Neural cell (in vitro differentiated cells): ENCODE data around the gene SUCLG2. TPM values are rescaled to one million over a fixed set of nuclear protein-coding genes. Genes with fewer than 3 reads are reported as not detected.

Experiments
- H2AFZ ChIP-seq: fragments of 200-600, 300-800 bp; sonication (generic), shearing (Covaris generic); 2 replicates; pipeline ENCODE4 v1.6.0; 2014; ENCODE audit warnings: low read depth, mild to moderate bottlenecking, antibody characterized with exemption, low read length, moderate library complexity
- H3F3A ChIP-seq: fragments of 200-600 bp; shearing (Covaris generic); 2 replicates; pipeline ENCODE4 v1.6.1; 2016; ENCODE audit warnings: mild to moderate bottlenecking, moderate library complexity, mixed read lengths, antibody characterized with exemption, low read length; ENCODE audit not compliant: insufficient read depth, poor library complexity, severe bottlenecking
- H3K27ac ChIP-seq: fragments of 200-600, 300-800 bp; sonication (generic), shearing (Covaris generic); 2 replicates; pipeline ENCODE4 v1.5.1; 2014; ENCODE audit warnings: mild to moderate bottlenecking, low read length, moderate library complexity
- H3K27me3 ChIP-seq: fragments of 300-800, 200-600 bp; sonication (generic), shearing (Covaris generic); 2 replicates; pipeline ENCODE4 v1.6.0; 2014; ENCODE audit warnings: mild to moderate bottlenecking, low read depth, low read length, moderate library complexity; ENCODE audit not compliant: insufficient read depth
- H3K36me3 ChIP-seq: fragments of 300-800, 200-600 bp; sonication (generic), shearing (Covaris generic); 2 replicates; pipeline ENCODE4 v1.5.1; 2014; ENCODE audit warnings: mild to moderate bottlenecking, antibody characterized with exemption, low read length, moderate library complexity; ENCODE audit not compliant: insufficient read depth
- H3K4me2 ChIP-seq: fragments of 300-800, 200-600 bp; sonication (generic), shearing (Covaris generic); 2 replicates; pipeline ENCODE4 v1.6.0; 2014; ENCODE audit warnings: mild to moderate bottlenecking, low read length
- H3K4me3 ChIP-seq: fragments of 300-800, 200-600 bp; sonication (generic), shearing (Covaris generic); 2 replicates; pipeline ENCODE4 v1.5.1; 2014; ENCODE audit warnings: mild to moderate bottlenecking, low read length, moderate library complexity
- H3K79me2 ChIP-seq: fragments of 200-600 bp; shearing (Covaris generic); replicated peaks from 2 replicates; pipeline ENCODE4 v1.6.0; 2014; ENCODE audit warnings: mild to moderate bottlenecking, low read length, moderate library complexity; ENCODE audit not compliant: insufficient read depth
- H3K9ac ChIP-seq: fragments of 300-800, 200-600 bp; sonication (generic), shearing (Covaris generic); 2 replicates; pipeline ENCODE4 v1.6.1; 2016; ENCODE audit warnings: mild to moderate bottlenecking, low read length, mixed read lengths
- H3K9me2 ChIP-seq: fragments of 200-600 bp; shearing (Covaris generic); 2 replicates; pipeline ENCODE4 v1.6.1; 2016; ENCODE audit warnings: mild to moderate bottlenecking, low read length, mixed read lengths; ENCODE audit not compliant: insufficient read depth
- H3K9me3 ChIP-seq: fragments of 200-600, 300-800 bp; sonication (generic), shearing (Covaris generic); 2 replicates; pipeline ENCODE4 v1.6.1; 2016; ENCODE audit warnings: mild to moderate bottlenecking, mixed run types, low read length, moderate library complexity, mixed read lengths
- H4K20me1 ChIP-seq: fragments of 200-600 bp; shearing (Covaris generic); 2 replicates; pipeline ENCODE4 v1.6.1; 2016; ENCODE audit warnings: mild to moderate bottlenecking, mixed run types; ENCODE audit not compliant: insufficient read depth
- EP300 ChIP-seq: fragments of 450-650 bp; conservative IDR thresholded peaks from 2 replicates; pipeline ENCODE4 v1.6.1; 2014; ENCODE audit warnings: antibody characterized with exemption, mild to moderate bottlenecking, moderate library complexity; ENCODE audit not compliant: poor library complexity, severe bottlenecking
- EZH2 ChIP-seq: fragments of 200-600, 300-800 bp; shearing (Covaris generic), sonication (generic); IDR thresholded peaks from 2 replicates; pipeline ENCODE4 v1.6.1; 2014; ENCODE audit warnings: antibody characterized with exemption, low read length, borderline replicate concordance, mild to moderate bottlenecking; ENCODE audit not compliant: insufficient read depth, poor library complexity, severe bottlenecking
- MXI1 ChIP-seq: fragments of 450-650 bp; conservative IDR thresholded peaks from 2 replicates; pipeline ENCODE4 v1.6.1; 2014; ENCODE audit warnings: antibody characterized with exemption, mild to moderate bottlenecking; ENCODE audit not compliant: poor library complexity, severe bottlenecking
- POLR2AphosphoS5 ChIP-seq: IDR thresholded peaks from 2 replicates; pipeline ENCODE4 v1.6.1; 2012
- RAD21 ChIP-seq: fragments of 450-650 bp; conservative IDR thresholded peaks from 2 replicates; pipeline ENCODE4 v1.6.1; 2014; ENCODE audit warnings: antibody characterized with exemption, mild to moderate bottlenecking, moderate library complexity
- SMC3 ChIP-seq: fragments of 450-650 bp; conservative IDR thresholded peaks from 2 replicates; pipeline ENCODE4 v1.6.1; 2014; ENCODE audit warnings: antibody characterized with exemption, mild to moderate bottlenecking, moderate library complexity; ENCODE audit not compliant: poor library complexity
- TAF1 ChIP-seq: IDR thresholded peaks from 2 replicates; pipeline ENCODE4 v1.6.1; 2012; ENCODE audit warnings: low read depth
- polyA plus RNA-seq: library from polyadenylated mRNA; depleted of rRNA; stranded (reverse); fragments of >200 nt; gene quantifications from 2 replicates; pipeline ENCODE4 v1.2.3, GENCODE V29; 2014
- TF ChIP-seq, protein P1 (sequence below): fragments of 450-650 bp; IDR thresholded peaks from 2 replicates; pipeline ENCODE4 v1.5.1; 2014; ENCODE audit warnings: antibody characterized with exemption, mild to moderate bottlenecking, moderate library complexity; ENCODE audit not compliant: poor library complexity, severe bottlenecking
- TF ChIP-seq, protein P2 (sequence below): IDR thresholded peaks from 2 replicates; pipeline ENCODE4 v1.6.1; 2012; ENCODE audit warnings: borderline replicate concordance

SUCLG2 gene
- polyA plus RNA-seq, 1 donor from 2014 or later, result 0.15 TPM

DNA sequence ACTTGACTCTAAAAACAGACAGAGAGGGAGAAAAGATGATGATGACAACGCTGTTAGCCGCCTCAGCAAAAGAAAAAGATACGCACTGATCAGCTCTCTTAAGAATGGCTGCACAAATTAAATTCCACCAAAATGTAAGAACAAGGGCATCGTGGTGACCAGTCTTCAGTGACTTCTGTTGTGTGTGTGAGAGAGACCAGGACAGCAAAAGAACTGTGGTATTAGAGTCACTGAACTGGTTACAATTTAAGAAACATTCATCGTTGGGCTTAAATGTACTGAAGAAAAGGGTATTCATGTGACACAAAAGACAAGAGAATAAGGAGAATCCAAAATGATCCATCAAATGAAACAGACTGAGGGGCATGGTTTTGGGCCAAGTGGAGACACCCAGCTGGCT lies 86.5 kb downstream of the SUCLG2 start:
- Histone ChIP-seq H3K36me3 (no peaks in the 10 kb centered on the region), H3K9me2 (no peaks in the 10 kb centered on the region), H3K9ac (no peak overlapping the region), H3K4me2 (no peak overlapping the region), H3K79me2 (no peaks in the 10 kb centered on the region), H3K27me3 (no peaks in the 10 kb centered on the region), H2AFZ (no peak overlapping the region), H4K20me1 (no peaks in the 10 kb centered on the region), H3K27ac (no peak overlapping the region), H3F3A (no peaks in the 10 kb centered on the region), H3K4me3 (no peak overlapping the region), H3K9me3 (no peaks in the 10 kb centered on the region)
- no peak for TF ChIP-seq EP300
- TF ChIP-seq SMC3, result no peak
- TF ChIP-seq EZH2, result no peak
- TF ChIP-seq POLR2AphosphoS5, result no peak
- TF ChIP-seq TAF1, result no peak
- TF ChIP-seq MXI1, result no peak
- TF ChIP-seq, protein P1, sequence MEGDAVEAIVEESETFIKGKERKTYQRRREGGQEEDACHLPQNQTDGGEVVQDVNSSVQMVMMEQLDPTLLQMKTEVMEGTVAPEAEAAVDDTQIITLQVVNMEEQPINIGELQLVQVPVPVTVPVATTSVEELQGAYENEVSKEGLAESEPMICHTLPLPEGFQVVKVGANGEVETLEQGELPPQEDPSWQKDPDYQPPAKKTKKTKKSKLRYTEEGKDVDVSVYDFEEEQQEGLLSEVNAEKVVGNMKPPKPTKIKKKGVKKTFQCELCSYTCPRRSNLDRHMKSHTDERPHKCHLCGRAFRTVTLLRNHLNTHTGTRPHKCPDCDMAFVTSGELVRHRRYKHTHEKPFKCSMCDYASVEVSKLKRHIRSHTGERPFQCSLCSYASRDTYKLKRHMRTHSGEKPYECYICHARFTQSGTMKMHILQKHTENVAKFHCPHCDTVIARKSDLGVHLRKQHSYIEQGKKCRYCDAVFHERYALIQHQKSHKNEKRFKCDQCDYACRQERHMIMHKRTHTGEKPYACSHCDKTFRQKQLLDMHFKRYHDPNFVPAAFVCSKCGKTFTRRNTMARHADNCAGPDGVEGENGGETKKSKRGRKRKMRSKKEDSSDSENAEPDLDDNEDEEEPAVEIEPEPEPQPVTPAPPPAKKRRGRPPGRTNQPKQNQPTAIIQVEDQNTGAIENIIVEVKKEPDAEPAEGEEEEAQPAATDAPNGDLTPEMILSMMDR, result no peak

DNA sequence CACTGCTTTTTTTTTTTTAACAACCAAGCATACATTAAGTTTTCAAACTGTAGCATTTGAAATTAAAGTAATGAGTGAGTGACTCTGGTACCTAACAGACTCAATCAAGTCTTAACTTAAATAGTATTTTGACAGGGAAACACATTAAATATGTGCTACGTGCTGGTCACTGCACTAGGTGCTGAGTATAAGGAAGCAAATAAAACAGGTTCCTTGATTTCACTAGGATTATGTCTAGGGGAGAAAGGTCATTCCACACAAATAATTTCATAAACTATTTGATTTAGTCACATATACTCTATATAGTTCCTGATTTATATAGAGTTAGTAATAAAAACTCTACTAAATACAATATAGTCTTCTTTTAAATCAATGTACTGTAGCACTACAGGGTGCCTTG lies 89.4 kb downstream of the SUCLG2 start:
- H3F3A ChIP-seq, result no peaks in the 10 kb centered on the region
- no peaks in the 10 kb centered on the region for H3K9me3 ChIP-seq
- no peaks in the 10 kb centered on the region for H3K9me2 ChIP-seq
- H3K27ac ChIP-seq, result no peak overlapping the region
- no peaks in the 10 kb centered on the region for H3K79me2 ChIP-seq
- H3K4me3 ChIP-seq, result no peak overlapping the region
- no peak overlapping the region for H2AFZ ChIP-seq
- no peak overlapping the region for H3K4me2 ChIP-seq
- no peaks in the 10 kb centered on the region for H3K27me3 ChIP-seq
- H3K36me3 ChIP-seq, result no peaks in the 10 kb centered on the region
- no peaks in the 10 kb centered on the region for H4K20me1 ChIP-seq
- no peak for TF ChIP-seq MXI1
- no peak for TF ChIP-seq RAD21
- TF ChIP-seq, protein P1, result no peak
- no peak for TF ChIP-seq EP300
- TF ChIP-seq TAF1, result no peak
- no peak for TF ChIP-seq POLR2AphosphoS5
- TF ChIP-seq, protein P2, sequence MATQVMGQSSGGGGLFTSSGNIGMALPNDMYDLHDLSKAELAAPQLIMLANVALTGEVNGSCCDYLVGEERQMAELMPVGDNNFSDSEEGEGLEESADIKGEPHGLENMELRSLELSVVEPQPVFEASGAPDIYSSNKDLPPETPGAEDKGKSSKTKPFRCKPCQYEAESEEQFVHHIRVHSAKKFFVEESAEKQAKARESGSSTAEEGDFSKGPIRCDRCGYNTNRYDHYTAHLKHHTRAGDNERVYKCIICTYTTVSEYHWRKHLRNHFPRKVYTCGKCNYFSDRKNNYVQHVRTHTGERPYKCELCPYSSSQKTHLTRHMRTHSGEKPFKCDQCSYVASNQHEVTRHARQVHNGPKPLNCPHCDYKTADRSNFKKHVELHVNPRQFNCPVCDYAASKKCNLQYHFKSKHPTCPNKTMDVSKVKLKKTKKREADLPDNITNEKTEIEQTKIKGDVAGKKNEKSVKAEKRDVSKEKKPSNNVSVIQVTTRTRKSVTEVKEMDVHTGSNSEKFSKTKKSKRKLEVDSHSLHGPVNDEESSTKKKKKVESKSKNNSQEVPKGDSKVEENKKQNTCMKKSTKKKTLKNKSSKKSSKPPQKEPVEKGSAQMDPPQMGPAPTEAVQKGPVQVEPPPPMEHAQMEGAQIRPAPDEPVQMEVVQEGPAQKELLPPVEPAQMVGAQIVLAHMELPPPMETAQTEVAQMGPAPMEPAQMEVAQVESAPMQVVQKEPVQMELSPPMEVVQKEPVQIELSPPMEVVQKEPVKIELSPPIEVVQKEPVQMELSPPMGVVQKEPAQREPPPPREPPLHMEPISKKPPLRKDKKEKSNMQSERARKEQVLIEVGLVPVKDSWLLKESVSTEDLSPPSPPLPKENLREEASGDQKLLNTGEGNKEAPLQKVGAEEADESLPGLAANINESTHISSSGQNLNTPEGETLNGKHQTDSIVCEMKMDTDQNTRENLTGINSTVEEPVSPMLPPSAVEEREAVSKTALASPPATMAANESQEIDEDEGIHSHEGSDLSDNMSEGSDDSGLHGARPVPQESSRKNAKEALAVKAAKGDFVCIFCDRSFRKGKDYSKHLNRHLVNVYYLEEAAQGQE, result no peak
- no peak for TF ChIP-seq EZH2
- TF ChIP-seq SMC3, result no peak
- no peak overlapping the region for H3K9ac ChIP-seq
